ENCODE measurements around the gene GAL.
A peak's percentile ranks its signal among the peaks of the same experiment; 100 is the strongest.

The GAL gene

DNA sequence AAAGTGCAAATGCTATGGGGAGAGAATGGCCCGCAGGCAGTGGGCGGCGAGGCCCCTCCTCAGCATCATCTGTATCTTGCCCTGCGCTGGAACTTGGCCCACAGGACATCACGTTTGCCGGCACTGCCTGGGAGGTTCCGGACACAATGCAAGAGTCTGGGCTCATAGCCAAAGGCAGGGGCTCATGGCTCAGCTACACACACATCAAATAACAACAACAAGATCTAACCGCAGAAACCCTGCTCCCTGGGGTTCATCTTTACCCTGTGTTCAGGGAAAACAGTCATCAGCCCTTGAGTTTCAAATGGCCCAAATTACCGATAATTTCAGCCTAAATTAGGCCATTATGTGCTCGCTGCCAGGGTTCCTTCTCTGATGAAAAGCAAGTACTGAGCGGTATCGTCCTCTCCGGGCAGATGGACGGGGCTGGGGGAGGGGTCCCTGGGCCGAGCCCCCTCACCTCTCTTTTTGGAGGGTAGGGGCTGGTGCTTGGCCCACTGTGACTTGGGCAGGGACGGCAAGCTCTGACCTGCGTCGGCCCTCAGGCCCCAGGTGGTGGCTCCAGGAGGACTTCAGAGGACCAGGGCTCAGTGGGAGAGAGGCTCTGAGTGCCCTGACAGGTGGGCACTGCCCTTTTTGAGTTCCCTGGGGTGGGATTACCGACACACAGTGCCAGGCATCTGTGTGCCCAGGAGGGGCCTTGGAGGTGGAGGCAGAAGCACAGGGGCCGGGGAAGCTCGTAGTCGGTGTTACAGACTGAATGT, 25.0 kb upstream of the GAL start:
- no peak for DNase-seq (ENCODE audit: low spot score)

DNA sequence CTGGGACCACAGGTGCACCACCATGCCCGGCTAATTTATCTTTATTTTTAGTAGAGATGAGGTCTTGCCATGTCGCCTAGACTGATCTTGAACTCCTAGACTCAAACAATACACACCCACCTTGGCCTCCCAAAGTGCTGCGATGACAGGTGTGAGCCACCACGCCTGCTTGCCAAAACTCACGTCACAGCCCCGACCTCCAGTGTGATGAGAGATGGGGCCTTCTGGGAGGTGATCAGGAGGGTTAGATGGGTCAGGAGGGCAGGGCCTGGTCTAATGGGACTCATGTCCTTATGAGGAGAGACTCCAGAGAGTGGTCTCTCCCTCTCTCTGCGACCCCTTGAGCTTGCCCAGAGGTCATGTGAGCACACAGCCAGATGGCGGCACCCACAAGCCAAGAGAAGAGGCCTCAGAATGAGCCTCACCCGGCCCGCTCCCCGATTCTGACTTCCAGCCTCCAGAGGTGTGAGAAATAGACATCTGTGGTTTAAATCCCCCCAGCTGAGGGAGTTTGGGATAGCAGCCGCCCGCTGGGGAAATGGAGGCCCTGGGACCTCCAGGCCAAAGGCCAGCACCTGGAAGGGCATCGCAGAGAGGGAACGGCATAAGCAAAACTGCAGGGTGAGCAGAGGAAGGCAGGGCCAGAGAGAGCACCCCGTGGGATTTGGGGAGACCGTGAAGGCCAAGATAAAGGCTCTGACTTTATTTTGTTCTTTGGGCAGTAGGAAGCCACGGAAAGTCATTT, 24.1 kb upstream of the GAL start:
- DNase-seq (ENCODE audit: low spot score), result no peak

DNA sequence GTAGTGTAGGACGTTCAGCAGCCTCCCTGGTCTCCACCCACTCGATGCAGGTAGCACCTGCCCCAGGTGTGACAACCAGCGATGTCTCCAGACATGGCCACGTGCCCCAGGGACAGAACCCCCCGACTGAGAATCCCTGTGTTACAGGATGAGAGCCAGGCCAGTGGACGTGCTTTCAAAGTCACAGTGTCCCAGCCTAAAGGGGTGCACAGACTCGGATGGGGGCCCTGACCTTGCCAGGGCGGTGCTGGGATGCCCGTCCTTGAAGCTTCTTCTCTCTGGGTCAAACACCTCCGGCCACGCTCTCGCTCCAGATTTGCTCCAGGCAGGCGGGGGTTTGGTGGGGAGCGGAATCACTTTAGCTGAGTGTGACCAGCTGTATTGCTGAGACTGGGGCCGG, 23.3 kb upstream of the GAL start:
- DNase-seq (ENCODE audit: low spot score), result no peak

DNA sequence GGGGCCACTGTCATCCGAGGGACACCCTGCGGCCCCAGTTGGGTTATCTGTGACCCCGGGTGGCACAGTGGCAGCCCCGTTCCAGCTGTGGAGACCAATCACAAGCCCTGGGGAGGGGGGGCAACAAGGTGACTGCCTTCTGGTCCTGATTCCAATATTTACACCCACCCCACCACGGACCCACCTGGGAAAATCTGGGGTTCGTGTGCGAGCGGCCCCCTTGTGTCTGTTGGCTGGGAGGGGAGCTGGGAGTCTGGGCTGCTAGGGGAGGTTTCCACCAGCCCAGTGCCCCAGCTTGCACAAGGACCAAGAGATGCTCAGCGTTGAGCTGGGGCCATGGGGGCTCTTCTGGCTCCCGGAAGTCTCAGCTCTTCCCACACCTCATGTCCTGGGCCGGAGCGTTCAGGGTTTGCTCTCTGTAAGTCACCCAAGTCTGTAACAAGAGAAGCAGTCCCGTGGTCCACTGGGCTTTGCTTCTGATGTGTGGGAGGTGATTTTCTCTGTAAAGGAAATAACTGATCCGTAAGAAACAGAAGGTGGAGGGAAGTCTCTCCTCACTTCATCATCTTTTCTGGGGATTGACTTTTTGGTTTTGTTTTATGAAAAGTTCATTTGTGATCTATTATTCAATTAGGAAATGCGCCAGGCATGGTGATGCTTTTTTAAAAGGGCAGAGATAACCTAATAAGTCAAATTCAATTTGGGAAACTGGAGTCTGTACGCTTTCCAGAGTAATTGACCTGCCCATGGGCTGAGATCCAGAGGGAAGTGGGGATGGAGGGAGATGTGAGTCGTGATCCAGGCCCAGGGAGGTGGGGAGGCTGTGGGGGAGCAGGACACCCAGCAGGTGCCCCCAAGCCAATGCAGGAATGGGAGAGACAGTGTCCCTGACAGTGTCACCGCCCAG, 22.4 kb upstream of the GAL start:
- DNase-seq (ENCODE audit: low spot score), result no peak

DNA sequence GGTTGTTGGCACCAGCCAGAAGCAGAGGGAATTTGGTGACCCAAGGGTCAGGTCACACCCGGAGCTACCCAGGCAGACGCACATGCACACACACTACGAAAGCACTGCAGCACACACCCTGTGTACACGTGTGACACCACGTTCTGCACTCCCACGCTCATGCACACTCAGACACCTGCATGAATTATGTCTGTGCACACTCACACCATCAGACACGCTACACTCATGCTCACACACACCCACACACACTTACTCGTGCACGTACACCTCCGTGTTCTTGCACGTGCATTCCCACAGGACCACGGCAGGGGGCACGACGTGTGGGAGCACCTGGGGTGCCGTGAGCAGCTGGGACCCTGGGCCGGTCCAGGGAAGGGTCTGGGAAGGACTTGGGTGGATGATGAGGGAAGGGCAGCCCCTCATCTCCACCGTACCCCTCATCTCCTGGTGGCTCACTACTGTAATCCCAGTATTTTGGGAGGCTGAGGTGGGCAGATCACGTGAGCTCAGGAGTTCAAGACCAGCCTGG, 20.8 kb upstream of the GAL start:
- no peak for DNase-seq (ENCODE audit: low spot score)

DNA sequence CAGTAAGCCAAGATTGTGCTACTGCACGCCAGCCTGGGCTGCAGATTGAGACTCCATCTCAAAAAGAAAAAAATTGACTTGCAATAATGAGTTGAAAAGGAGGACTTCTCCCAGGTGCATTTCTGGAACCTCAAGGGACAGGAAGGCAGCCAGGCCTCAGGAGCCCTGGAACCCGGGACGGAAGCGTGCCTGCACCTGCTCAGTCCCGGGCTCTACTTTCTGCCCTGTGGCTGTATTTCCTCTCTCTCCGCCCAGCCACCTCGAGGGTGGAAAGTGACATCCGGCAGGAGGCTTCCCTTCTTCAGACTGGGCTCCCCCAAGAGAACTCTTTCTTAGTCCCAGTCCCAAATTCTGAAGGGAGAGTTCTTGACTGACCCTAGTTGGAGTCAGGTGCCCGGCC, 20.2 kb upstream of the GAL start:
- no peak for DNase-seq (ENCODE audit: low spot score)

DNA sequence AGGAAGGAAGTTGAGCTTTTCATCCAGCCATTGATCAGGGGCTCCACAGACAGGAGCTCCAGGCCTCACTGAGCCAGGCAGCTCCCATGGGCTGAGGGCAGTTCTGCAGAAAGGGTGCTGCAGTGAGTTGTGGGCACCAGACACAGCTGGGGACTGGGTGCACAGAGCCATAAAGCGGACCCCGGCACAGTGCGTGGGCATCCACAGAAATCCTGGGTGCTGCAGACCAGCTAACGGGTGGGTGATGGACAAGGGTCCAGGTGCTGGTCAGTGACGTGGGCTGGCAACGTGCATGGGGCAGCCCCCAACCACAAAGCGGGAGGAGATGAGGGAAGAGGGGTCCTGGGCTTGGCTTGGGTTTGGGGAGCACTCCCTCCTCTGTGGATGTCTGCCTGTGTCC, 19.4 kb upstream of the GAL start:
- no peak for DNase-seq (ENCODE audit: low spot score)

DNA sequence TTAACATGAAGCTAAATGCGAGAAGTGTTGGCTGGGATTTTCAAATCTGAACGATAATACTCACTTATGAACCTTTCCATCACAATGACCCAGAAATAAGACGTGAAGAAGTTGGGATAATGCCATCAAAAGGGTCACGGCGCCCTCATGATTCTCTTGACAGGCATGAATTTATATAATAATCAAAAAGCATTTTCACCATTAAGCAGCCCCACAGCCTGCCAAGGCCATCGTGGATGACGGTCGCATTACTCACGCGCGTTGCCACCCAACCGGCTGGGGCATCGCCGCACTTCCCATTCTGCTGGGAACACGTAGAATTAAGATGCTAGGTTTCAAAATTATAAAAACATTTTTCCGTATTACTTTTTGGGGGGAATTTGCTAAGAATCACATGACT, 18.9 kb upstream of the GAL start:
- DNase-seq (ENCODE audit: low spot score), result no peak

DNA sequence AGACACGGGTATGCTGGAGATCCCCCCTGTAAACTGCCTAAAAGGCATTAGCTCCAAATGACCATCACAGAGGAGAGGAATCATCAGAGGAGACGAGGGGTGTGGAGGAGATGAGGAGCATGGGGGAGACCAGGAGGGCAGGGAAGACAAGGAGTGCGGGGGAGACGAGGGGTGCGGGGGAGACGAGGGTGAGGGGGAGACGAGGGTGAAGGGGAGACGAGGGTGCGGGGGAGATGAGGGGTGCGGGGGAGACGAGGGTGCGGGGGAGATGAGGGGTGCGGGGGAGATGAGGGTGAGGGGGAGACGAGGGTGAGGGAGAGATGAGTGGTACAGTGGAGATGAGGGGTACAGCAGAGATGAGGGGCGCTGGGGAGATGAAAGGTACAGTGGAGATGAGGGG, 17.5 kb upstream of the GAL start:
- peak; percentile 78 for DNase-seq (ENCODE audit: low spot score)

DNA sequence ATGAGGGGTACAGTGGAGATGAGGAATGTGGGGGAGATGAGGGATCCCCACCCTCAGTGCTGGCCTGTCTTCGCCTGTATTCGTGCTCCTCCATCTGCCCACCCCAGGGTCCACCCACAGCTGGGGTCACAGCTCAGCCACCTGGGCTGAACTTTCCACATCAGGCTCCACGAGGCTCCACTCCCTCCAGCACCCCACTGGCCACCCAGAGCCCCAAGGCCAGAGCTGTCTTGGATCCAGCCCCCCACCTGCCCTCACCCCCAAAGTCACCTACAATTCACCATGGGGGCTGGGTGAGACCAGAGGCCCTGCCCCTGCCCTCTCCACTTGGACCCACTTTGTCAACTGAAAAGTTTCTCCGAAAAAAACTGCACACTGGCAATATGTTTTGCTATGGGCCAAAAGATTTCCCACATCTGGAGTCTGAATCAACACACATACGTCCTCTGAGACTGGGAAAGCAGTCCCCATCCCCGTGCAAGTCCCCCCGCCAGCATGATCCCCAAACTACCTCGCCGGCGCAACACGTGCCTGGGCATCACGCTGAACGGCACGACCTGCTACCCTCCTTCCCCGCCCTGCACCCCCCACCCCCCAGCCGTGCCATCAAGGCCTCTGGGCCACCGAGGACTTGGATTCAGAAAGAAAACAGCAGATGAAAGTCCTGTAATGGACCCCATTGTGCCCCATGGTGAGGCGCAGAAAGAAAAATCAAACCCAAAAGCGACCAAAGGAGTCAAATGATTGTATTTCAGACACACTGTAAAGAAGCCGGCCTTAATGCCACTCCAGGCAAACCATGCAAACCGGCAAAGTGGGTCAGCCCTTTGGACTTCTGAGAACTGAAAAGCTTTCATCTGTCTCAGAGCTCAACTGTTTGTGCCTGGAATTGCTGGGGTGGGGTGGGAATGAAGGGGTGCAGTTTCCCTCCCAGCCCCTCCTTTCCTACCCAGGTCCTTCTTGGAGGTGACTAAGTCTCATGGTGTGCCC, 16.5 kb upstream of the GAL start:
- no peak for DNase-seq (ENCODE audit: low spot score)

DNA sequence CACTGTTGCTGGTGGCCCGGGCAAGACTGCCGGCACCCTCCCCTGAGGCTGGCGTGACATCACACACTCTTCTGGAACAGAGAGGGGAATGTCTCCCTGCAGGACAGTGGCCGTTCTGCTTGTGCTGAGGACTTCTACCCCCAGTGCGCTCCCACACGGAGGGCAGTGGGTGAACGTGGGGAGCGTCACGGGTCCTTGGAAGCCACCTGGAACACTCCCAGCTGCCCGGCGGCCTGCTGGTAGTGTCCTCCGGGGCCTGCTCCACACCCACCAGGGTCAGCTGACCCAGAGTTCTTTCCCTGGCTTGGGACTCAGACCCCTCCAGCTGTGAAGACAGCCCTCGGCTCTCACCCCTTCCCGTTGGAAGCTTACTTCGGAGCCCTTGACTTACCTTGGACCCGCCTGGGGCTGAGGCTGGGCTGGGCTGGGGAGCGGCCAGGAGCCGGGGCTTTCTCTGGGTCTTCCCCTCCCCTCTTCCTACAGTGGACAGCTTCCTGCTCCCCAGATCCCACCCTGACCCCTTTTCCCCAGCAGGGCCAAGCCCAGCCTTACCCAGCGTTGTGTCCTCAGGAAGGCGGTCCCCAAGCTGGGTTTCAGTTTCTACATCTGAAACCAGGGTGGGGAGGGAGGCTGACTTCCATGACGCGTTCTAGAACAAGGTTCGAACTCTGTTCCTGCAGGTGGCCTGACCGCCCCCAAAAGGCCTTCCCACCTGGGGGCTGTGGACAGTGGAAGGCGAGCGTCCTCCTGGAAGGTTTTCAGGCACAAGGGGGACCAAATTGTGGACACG, 14.8 kb upstream of the GAL start:
- no peak for DNase-seq (ENCODE audit: low spot score)

DNA sequence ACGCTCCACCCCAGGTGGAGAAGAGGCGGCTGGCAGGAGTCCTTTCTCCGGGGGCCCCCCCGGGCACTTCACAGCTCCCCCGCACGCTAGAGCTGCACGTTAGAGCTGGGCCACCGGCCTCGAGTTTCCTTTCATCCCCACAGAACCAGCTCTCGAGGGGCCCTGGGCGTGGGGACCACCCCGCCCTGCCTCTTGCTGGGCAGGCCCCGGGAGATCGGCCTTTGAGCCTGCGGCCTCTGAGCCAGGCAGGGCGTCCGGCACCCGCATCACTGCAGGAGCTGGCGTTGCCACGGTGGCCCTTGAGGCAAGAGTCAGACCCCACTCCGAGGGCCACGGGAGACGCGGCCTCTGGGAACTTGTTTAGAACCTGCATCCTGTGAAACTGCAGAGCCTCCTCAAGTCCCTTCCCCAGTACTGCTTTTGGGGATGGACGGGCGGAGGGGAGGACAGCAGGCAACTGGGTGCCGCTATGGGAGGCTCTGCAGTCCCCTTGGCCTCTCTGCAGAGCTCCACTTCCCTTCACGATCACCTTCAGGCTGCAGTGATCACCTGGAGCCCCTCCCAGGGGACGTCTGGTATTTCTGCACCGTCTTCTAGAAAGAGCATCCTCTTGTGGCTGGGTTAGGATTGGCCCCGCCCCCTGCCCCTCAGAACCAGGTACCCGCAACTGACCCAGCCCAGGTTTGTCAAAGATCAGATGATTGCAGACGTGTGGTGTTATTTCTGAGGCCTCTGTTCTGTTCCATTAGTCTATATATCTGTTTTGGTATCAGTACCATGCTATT, 13.9 kb upstream of the GAL start:
- no peak for DNase-seq (ENCODE audit: low spot score)

DNA sequence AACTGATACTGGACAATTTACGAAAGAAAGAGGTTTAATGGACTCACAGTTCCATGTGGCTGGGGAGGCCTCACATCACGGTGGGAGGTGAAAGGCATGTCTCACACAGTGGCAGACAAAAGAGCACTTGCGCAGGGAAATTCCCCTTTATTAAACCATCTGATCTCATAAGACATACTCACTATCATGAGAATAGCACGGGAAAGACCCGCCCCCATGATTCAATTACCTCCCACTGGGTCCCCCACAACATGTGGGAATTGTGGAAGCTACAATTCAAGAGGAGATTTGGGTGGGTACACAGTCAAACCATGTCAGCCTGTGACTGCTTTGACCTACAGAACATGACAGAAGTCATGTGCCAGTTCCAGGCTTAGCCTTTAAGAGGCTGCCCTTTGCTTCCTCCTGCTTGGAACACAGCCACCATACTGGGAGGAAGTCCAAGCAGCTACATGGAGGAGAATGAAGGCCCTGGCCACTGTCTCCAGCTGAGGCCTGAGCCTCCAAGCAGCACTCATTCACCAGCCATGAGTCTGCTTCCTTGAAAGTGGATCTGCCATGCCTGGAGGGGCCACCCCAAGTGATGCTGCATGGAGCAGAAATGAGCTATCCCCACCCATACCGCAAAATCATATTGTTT, 10.9 kb upstream of the GAL start:
- DNase-seq (ENCODE audit: low spot score), result no peak

DNA sequence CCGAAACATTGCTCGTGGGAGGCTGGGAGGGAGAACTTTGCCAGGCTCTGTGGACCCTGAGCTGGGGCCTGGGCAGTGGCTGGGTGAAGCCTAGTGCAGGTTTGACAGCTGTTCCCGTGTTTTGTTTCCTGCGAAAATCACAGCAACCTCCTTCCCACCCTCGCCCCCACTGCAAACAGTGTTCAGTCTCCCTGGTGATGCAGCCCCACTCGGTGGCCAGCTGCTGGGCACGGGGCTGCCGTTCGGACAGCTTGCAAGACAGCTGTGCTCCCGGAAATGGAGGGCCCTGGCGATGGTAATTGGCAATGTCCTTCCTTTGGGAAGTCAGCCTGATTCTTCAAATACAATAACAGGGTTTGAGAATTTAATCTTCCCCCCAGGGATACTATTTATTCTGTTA, 10.4 kb upstream of the GAL start:
- no peak for DNase-seq (ENCODE audit: low spot score)

DNA sequence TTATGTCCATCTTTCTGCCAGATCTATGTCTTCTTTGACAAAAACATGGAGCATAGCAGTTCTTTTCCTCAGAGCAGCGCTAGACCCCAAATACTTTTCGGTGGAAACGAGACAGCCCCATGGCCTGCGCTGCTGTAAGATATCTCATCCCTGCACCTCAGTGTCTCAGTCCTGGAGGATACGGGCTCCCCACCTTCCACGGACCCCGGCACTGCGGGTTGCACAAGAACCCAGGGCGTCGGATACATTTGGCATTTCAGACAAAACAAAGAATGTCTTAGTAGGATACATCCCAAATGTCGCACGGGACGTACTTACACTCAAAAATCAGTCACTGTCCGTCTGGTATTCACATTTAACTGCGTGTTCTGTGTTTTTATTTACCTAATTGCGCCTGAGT, 9.9 kb upstream of the GAL start:
- DNase-seq (ENCODE audit: low spot score), result no peak

DNA sequence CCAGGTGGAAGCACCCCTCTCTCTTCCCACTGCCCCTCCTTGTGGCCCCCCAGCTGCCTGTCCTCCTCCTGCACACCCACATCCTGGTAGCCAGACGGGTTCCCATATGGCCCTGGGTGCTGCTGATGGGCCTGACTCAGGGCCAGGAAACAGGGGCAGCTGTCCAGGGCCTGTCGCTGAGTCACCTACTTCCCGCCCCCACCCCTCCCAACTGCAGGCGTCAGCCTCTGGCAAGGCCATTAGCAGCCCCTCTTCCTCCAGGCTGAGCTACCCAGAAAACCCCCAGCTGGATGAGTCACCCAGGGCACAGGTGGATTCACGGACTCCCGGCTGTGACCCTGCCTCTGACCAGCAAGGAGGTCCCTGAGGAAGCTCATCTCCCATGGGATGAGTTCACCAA, 6.9 kb upstream of the GAL start:
- no peak for DNase-seq (ENCODE audit: low spot score)

DNA sequence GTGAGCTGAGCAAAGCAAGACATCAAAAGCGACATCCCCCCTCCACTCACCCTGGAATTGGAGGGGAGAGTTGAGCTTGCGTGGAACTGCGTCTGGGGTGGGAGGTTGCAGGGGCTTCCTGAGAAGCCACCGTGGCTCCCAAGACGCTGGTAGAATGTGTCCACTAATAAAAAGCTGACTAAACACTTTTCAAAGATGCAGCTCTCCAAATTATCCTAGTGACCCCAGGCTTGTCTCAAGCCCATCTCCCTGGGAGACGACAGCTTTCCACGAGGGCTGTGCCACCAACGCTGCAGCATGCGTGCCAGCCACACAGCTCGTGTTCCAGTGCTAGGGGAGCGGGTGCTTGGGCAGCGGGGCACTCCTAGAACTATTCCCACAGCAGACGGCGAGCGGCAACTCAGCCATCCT, 6.3 kb upstream of the GAL start:
- DNase-seq (ENCODE audit: low spot score), result no peak

DNA sequence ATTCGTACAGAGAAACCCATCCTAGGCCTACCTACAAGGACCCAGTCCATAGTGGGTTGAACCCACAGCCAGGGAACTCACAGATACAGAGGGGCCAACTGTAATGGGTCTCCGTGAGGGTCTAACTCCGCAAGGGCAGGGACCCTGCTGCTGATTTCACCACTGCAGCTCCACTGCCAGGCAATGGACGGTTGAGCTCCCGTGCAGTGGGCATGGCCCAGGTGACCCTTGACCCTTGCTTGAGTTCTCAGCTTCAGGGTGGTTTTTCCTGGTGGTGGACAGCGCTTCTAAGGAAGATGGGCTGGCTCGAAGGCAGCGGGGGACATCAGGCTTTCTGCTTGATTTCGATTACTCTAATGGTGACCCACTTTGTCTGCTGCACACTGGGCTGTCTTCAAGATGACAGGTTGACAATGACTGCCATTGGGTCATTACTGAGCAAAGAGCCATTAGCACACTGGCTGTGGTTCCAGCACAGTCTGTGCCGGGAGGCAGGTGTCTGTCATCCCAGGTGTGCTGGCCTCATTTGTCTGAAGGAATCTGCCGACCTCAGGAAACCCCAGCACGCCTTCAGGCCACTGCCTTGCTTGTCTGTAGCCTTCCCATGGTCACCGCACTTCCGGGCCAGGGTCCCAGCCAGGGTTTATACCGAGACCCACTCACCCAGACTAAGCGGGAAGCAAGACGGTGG, 3.7 kb upstream of the GAL start:
- no peak for DNase-seq (ENCODE audit: low spot score)

DNA sequence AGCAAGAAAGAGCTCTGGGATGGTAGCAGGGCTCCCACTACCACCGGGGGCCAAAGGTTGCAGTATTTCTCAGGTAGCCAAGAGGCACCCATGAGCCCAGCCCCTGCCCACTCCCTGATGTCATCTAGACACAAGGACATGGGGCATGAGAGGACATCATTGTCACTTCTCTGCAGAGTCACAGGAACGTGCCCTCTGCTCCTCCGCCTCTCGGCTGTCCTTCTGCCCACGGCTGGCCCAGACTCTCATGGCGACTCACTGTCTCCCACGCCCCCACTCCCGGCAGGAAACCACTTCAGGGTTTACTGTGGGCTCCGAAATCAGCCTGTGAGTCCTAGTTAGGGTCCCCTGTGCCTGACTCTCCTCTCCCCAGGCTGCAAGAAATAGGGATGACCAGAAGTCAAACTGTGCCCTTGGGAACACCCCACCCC, 1.8 kb upstream of the GAL start:
- DNase-seq (ENCODE audit: low spot score), result no peak
